A673 (cell line): ENCODE data around the gene OR5T2.

Source experiments
- EZH2 ChIP-seq: fragments of 200-600 bp; sonication (generic); IDR thresholded peaks from 2 replicates; pipeline ENCODE4 v1.6.1; 2017; ENCODE audit warnings: borderline replicate concordance, low read depth, mild to moderate bottlenecking, mixed read lengths, antibody characterized with exemption, low read length; ENCODE audit not compliant: poor library complexity, severe bottlenecking
- TF ChIP-seq, protein P1 (sequence below): fragments of 300-800, 200-600 bp; sonication (generic); conservative IDR thresholded peaks from 2 replicates; pipeline ENCODE4 v1.5.1; 2017; ENCODE audit warnings: low read depth, mild to moderate bottlenecking, antibody characterized with exemption, low read length, moderate library complexity, mixed read lengths

DNA sequence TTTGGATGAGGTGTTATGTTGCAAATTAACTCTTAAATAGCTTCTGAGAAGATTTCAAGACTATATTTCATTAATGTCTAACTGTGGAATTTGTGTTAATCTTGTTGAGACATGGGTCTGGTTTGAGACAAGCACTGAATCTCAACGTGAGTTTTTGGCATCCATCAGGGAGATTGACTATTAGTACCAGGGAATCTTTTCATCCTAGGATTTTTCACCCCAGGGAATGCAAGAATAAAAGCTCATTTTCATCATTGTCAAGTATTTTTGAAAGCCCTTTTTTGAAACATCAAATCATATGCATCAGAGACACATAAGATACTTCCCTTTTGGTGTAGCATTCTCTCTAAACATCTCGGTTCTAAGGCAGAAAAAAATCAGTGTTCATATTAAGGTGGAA is 19.5 kb downstream of the OR5T2 start:
- TF ChIP-seq, protein P1, sequence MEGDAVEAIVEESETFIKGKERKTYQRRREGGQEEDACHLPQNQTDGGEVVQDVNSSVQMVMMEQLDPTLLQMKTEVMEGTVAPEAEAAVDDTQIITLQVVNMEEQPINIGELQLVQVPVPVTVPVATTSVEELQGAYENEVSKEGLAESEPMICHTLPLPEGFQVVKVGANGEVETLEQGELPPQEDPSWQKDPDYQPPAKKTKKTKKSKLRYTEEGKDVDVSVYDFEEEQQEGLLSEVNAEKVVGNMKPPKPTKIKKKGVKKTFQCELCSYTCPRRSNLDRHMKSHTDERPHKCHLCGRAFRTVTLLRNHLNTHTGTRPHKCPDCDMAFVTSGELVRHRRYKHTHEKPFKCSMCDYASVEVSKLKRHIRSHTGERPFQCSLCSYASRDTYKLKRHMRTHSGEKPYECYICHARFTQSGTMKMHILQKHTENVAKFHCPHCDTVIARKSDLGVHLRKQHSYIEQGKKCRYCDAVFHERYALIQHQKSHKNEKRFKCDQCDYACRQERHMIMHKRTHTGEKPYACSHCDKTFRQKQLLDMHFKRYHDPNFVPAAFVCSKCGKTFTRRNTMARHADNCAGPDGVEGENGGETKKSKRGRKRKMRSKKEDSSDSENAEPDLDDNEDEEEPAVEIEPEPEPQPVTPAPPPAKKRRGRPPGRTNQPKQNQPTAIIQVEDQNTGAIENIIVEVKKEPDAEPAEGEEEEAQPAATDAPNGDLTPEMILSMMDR = no peak
- TF ChIP-seq EZH2 = no peak
